HG02610 (cell line): ENCODE measurements around the gene PAK1IP1.
"Not testable (repeated sequence)": the region's sequence is repeated elsewhere in the genome, so short reads cannot be mapped to it uniquely, and the experiment has no call there.

Experiments used
- ATAC-seq: cut with Tn5 transposase; IDR thresholded peaks from one replicate; pipeline ENCODE4 v1.9.1; 2021; ENCODE audit warnings: mild to moderate bottlenecking, moderate library complexity; ENCODE audit not compliant: unreplicated experiment

Gene PAK1IP1

GRCh38 chr6:10740061-10740460 lies 45.3 kb downstream of the PAK1IP1 start:
- no peak for ATAC-seq

- ATAC-seq, result not testable (repeated sequence)
Observed at GRCh38 chr6:10741643-10742042, 46.9 kb downstream of the PAK1IP1 start.

- no peak for ATAC-seq
Observed at GRCh38 chr6:10742251-10742650, 47.5 kb downstream of the PAK1IP1 start.

GRCh38 chr6:10743515-10743914 lies 48.7 kb downstream of the PAK1IP1 start:
- ATAC-seq, result no peak

- ATAC-seq, result no peak
Observed at GRCh38 chr6:10745116-10745515, 50.3 kb downstream of the PAK1IP1 start.

GRCh38 chr6:10746915-10747250 lies 52.1 kb downstream of the PAK1IP1 start:
- ATAC-seq, result no peak

GRCh38 chr6:10747251-10747972 lies 52.6 kb downstream of the PAK1IP1 start, which contains the start of gene TMEM14B:
Gene TMEM14B (plus strand): TSS chr6:10747805. CDS start chr6:10749246, 1,441 bp downstream.
- peak; percentile 95 for ATAC-seq

- ATAC-seq, result no peak
Observed at GRCh38 chr6:10749734-10750133, 55.0 kb downstream of the PAK1IP1 start.

- ATAC-seq, result not testable (repeated sequence)
Observed at GRCh38 chr6:10750568-10750967, 55.8 kb downstream of the PAK1IP1 start.

GRCh38 chr6:10751757-10752156 lies 57.0 kb downstream of the PAK1IP1 start:
- ATAC-seq, result not testable (repeated sequence)

- ATAC-seq, result no peak
Observed at GRCh38 chr6:10756085-10756484, 61.3 kb downstream of the PAK1IP1 start.
